HG03066 (cell line): ENCODE measurements around the gene NKRF.
"Not testable (repeated sequence)": the region's sequence is repeated elsewhere in the genome, so short reads cannot be mapped to it uniquely, and the experiment has no call there.

Experiments used
- ATAC-seq: cut with Tn5 transposase; IDR thresholded peaks from one replicate; pipeline ENCODE4 v1.9.1; 2021; ENCODE audit warnings: low read depth; ENCODE audit not compliant: unreplicated experiment

NKRF gene

GRCh38 chrX:119606280-119607017 lies at the start of gene NKRF:
Gene NKRF (minus strand): TSS chrX:119606424.
- ATAC-seq, result peak; percentile 74

- ATAC-seq, result no peak
These were observed 48.9 kb upstream of the NKRF start for GRCh38 chrX:119655125-119655524.

GRCh38 chrX:119654112-119654531 lies 47.9 kb upstream of the NKRF start:
- ATAC-seq, result no peak

GRCh38 chrX:119648421-119648775 lies 42.2 kb upstream of the NKRF start:
- ATAC-seq, result no peak

- ATAC-seq, result peak; percentile 92
These were observed 41.6 kb upstream of the NKRF start for GRCh38 chrX:119647552-119648420.

- ATAC-seq, result no peak
These were observed 40.9 kb upstream of the NKRF start for GRCh38 chrX:119647089-119647488.

GRCh38 chrX:119646515-119646914 lies 40.3 kb upstream of the NKRF start:
- ATAC-seq, result no peak

GRCh38 chrX:119643696-119644095 lies 37.5 kb upstream of the NKRF start:
- no peak for ATAC-seq

- no peak for ATAC-seq
These were observed 34.5 kb upstream of the NKRF start for GRCh38 chrX:119640731-119641170.

- peak; percentile 63 for ATAC-seq
These were observed 32.7 kb upstream of the NKRF start for GRCh38 chrX:119638725-119639471.

GRCh38 chrX:119637421-119637820 lies 31.2 kb upstream of the NKRF start:
- ATAC-seq, result not testable (repeated sequence)

GRCh38 chrX:119636419-119636818 lies 30.2 kb upstream of the NKRF start:
- ATAC-seq, result no peak

- ATAC-seq, result no peak
These were observed 29.6 kb upstream of the NKRF start for GRCh38 chrX:119635799-119636198.

- ATAC-seq, result no peak
These were observed 29.0 kb upstream of the NKRF start for GRCh38 chrX:119635179-119635578.

GRCh38 chrX:119625843-119626242 lies 19.6 kb upstream of the NKRF start:
- ATAC-seq, result no peak

- ATAC-seq, result no peak
These were observed 18.9 kb upstream of the NKRF start for GRCh38 chrX:119624951-119625668.

- ATAC-seq, result no peak
These were observed 18.2 kb upstream of the NKRF start for GRCh38 chrX:119624417-119624816.

GRCh38 chrX:119622356-119623232 lies 16.4 kb upstream of the NKRF start:
- ATAC-seq, result no peak

GRCh38 chrX:119618439-119618838 lies 12.2 kb upstream of the NKRF start:
- peak; percentile 41 for ATAC-seq
